GM21381 (cell line): ENCODE data around the gene KCNAB2.

Experiments
- ATAC-seq: cut with Tn5 transposase; IDR thresholded peaks from one replicate; pipeline ENCODE4 v1.9.1; 2021; ENCODE audit warnings: mild to moderate bottlenecking, moderate library complexity; ENCODE audit not compliant: unreplicated experiment

Gene KCNAB2

GRCh38 chr1:6144175-6144574 is 98.5 kb downstream of the KCNAB2 start:
- ATAC-seq, result no peak

GRCh38 chr1:6144647-6145395 is 99.1 kb downstream of the KCNAB2 start:
- ATAC-seq, result no peak

GRCh38 chr1:6145396-6145750 is 99.7 kb downstream of the KCNAB2 start:
- ATAC-seq, result no peak

- ATAC-seq, result no peak
Observed at GRCh38 chr1:6145864-6146410, 100.2 kb downstream of the KCNAB2 start.

- no peak for ATAC-seq
Observed at GRCh38 chr1:6148497-6149241, 103.0 kb downstream of the KCNAB2 start.

DNA sequence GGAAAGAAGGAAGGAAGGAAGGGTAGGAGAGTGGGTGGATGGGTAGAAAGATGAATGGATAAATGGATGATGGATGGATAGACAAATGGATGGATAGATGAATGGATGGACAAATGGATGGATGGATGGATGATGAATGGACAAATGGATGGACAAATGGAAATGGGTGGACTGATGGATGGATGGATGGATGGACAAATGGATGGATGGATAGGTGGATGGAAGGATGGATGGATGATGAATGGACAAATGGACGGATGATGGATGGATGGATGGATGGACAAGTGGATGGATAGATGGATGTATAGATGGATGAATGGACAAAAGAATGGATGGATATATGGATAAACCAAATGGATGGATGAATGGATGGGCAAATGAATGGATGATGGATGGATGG is 103.9 kb downstream of the KCNAB2 start:
- ATAC-seq, result no peak

GRCh38 chr1:6150006-6150938 is 104.6 kb downstream of the KCNAB2 start:
- no peak for ATAC-seq
